ENCODE results near the gene HHIPL1.

HHIPL1 gene

GRCh38 chr14:99644723-99645544 is at the start of gene HHIPL1:
Gene HHIPL1 (plus strand): TSS chr14:99645129. CDS start chr14:99645208, 79 bp downstream.
- in situ Hi-C loops (cut with MboI; ENCODE audit: low pct_unique_long_range_greater_than_20kb, low sequenced_read_pairs), result no loop called here
- no peak for DNase-seq

GRCh38 chr14:99595524-99595923 is 49.4 kb upstream of the HHIPL1 start:
- in situ Hi-C loops (cut with MboI; ENCODE audit: low pct_unique_long_range_greater_than_20kb, low sequenced_read_pairs), result no loop called here

GRCh38 chr14:99596071-99596627 is 48.8 kb upstream of the HHIPL1 start:
- in situ Hi-C loops (cut with MboI; ENCODE audit: low pct_unique_long_range_greater_than_20kb, low sequenced_read_pairs), result no loop called here
- no peak for DNase-seq

More at GRCh38 chr14:99595524-99595923, 49.4 kb upstream of the HHIPL1 start:
- DNase-seq, result no peak

GRCh38 chr14:99596772-99597171 is 48.2 kb upstream of the HHIPL1 start:
- DNase-seq, result no peak
- in situ Hi-C loops (cut with MboI; ENCODE audit: low pct_unique_long_range_greater_than_20kb, low sequenced_read_pairs), result no loop called here

- in situ Hi-C loops (cut with MboI; ENCODE audit: low pct_unique_long_range_greater_than_20kb, low sequenced_read_pairs), result no loop called here
- DNase-seq, result no peak
Observed at GRCh38 chr14:99597911-99598600, 46.9 kb upstream of the HHIPL1 start.

- in situ Hi-C loops (cut with MboI; ENCODE audit: low pct_unique_long_range_greater_than_20kb, low sequenced_read_pairs), result no loop called here
- no peak for DNase-seq
Observed at GRCh38 chr14:99598774-99599173, 46.2 kb upstream of the HHIPL1 start.

GRCh38 chr14:99599393-99599792 is 45.5 kb upstream of the HHIPL1 start:
- in situ Hi-C loops (cut with MboI; ENCODE audit: low pct_unique_long_range_greater_than_20kb, low sequenced_read_pairs), result no loop called here

GRCh38 chr14:99600232-99600888 is 44.6 kb upstream of the HHIPL1 start:
- DNase-seq, result no peak
- in situ Hi-C loops (cut with MboI; ENCODE audit: low pct_unique_long_range_greater_than_20kb, low sequenced_read_pairs), result no loop called here

More at GRCh38 chr14:99599393-99599792, 45.5 kb upstream of the HHIPL1 start:
- no peak for DNase-seq

- no peak for DNase-seq
- in situ Hi-C loops (cut with MboI; ENCODE audit: low pct_unique_long_range_greater_than_20kb, low sequenced_read_pairs), result no loop called here
Observed at GRCh38 chr14:99601361-99601831, 43.5 kb upstream of the HHIPL1 start.

- peak; percentile 48 for DNase-seq
- in situ Hi-C loops (cut with MboI; ENCODE audit: low pct_unique_long_range_greater_than_20kb, low sequenced_read_pairs), result no loop called here
Observed at GRCh38 chr14:99602054-99602787, 42.7 kb upstream of the HHIPL1 start.

- no peak for DNase-seq
- in situ Hi-C loops (cut with MboI; ENCODE audit: low pct_unique_long_range_greater_than_20kb, low sequenced_read_pairs), result no loop called here
Observed at GRCh38 chr14:99602788-99603415, 42.0 kb upstream of the HHIPL1 start.

GRCh38 chr14:99603471-99604277 is 41.3 kb upstream of the HHIPL1 start, which contains the start of gene CCDC85C:
Gene CCDC85C (minus strand): TSS chr14:99604207. CDS start chr14:99603959, 248 bp downstream.
- in situ Hi-C loops (cut with MboI; ENCODE audit: low pct_unique_long_range_greater_than_20kb, low sequenced_read_pairs), result no loop called here
- DNase-seq, result peak; percentile 46

- in situ Hi-C loops (cut with MboI; ENCODE audit: low pct_unique_long_range_greater_than_20kb, low sequenced_read_pairs), result no loop called here
- peak; percentile 92 for DNase-seq
Observed at GRCh38 chr14:99604278-99604765, 40.6 kb upstream of the HHIPL1 start.

GRCh38 chr14:99604766-99605298 is 40.1 kb upstream of the HHIPL1 start:
- no peak for DNase-seq
- in situ Hi-C loops (cut with MboI; ENCODE audit: low pct_unique_long_range_greater_than_20kb, low sequenced_read_pairs), result no loop called here

GRCh38 chr14:99605299-99605961 is 39.5 kb upstream of the HHIPL1 start:
- in situ Hi-C loops (cut with MboI; ENCODE audit: low pct_unique_long_range_greater_than_20kb, low sequenced_read_pairs), result no loop called here
- peak; percentile 74 for DNase-seq

GRCh38 chr14:99606359-99606758 is 38.6 kb upstream of the HHIPL1 start:
- no peak for DNase-seq
- in situ Hi-C loops (cut with MboI; ENCODE audit: low pct_unique_long_range_greater_than_20kb, low sequenced_read_pairs), result no loop called here

- no peak for DNase-seq
- in situ Hi-C loops (cut with MboI; ENCODE audit: low pct_unique_long_range_greater_than_20kb, low sequenced_read_pairs), result no loop called here
Observed at GRCh38 chr14:99608591-99608990, 36.3 kb upstream of the HHIPL1 start.
